GM12865 (cell line): ENCODE measurements around the gene KANK2.
"Not testable (repeated sequence)": the region's sequence is repeated elsewhere in the genome, so short reads cannot be mapped to it uniquely, and the experiment has no call there.

Source experiments
- DNase-seq: peaks from one replicate; pipeline ENCODE4 v3.0.0; 2010; ENCODE audit warnings: low read depth
- H3K4me3 ChIP-seq: 2 replicates; pipeline ENCODE4 v1.5.1; 2011; ENCODE audit warnings: mild to moderate bottlenecking, low read depth, low read length, control low read depth
- CTCF ChIP-seq: IDR thresholded peaks from 2 replicates; pipeline ENCODE4 v1.5.1; 2011; ENCODE audit warnings: low read length, control low read depth, low read depth, inconsistent platforms; ENCODE audit not compliant: insufficient read depth; ENCODE audit errors: missing control alignments

Gene KANK2

GRCh38 chr19:11191273-11191755, 6.0 kb downstream of the KANK2 start:
- no peak overlapping the region for H3K4me3 ChIP-seq
- peak; percentile 50 for DNase-seq
- TF ChIP-seq CTCF, result no peak

- H3K4me3 ChIP-seq, result no peak overlapping the region
- no peak for DNase-seq
- no peak for TF ChIP-seq CTCF
These were observed 6.8 kb downstream of the KANK2 start for GRCh38 chr19:11190501-11190900.

GRCh38 chr19:11187441-11187840, 9.9 kb downstream of the KANK2 start:
- DNase-seq, result no peak
- H3K4me3 ChIP-seq, result no peak overlapping the region
- TF ChIP-seq CTCF, result no peak

GRCh38 chr19:11182994-11183393, 14.4 kb downstream of the KANK2 start:
- no peak overlapping the region for H3K4me3 ChIP-seq
- no peak for DNase-seq

GRCh38 chr19:11181488-11181887, 15.9 kb downstream of the KANK2 start:
- H3K4me3 ChIP-seq, result no peak overlapping the region
- no peak for TF ChIP-seq CTCF
- no peak for DNase-seq

More at GRCh38 chr19:11182994-11183393, 14.4 kb downstream of the KANK2 start:
- no peak for TF ChIP-seq CTCF

GRCh38 chr19:11180975-11181374, 16.4 kb downstream of the KANK2 start:
- H3K4me3 ChIP-seq, DNase-seq: not testable (repeated sequence)

GRCh38 chr19:11180346-11180745, 17.0 kb downstream of the KANK2 start:
- no peak for TF ChIP-seq CTCF
- H3K4me3 ChIP-seq, result peak overlapping the region; percentile 51; the same call in 1 of the 2 replicates
- DNase-seq, result no peak
